DOHH2 (cell line): ENCODE results near the gene APOC3.

ENCODE experiments used
- EZH2phosphoT487 ChIP-seq: fragments of 200-600 bp; sonication (generic); IDR thresholded peaks from 2 replicates; pipeline ENCODE4 v1.6.1; 2017; ENCODE audit warnings: borderline replicate concordance, mild to moderate bottlenecking, antibody characterized with exemption, low read length, moderate library complexity, mixed read lengths
- TF ChIP-seq, protein P1 (sequence below): fragments of 200-600 bp; sonication (generic); IDR thresholded peaks from one replicate; pipeline ENCODE4 v1.5.1; 2014; ENCODE audit warnings: antibody characterized with exemption, mild to moderate bottlenecking, low read depth, low read length; ENCODE audit not compliant: poor library complexity, severe bottlenecking

GRCh38 chr11:116813170-116813569, 16.5 kb upstream of the APOC3 start:
- TF ChIP-seq, protein P1, sequence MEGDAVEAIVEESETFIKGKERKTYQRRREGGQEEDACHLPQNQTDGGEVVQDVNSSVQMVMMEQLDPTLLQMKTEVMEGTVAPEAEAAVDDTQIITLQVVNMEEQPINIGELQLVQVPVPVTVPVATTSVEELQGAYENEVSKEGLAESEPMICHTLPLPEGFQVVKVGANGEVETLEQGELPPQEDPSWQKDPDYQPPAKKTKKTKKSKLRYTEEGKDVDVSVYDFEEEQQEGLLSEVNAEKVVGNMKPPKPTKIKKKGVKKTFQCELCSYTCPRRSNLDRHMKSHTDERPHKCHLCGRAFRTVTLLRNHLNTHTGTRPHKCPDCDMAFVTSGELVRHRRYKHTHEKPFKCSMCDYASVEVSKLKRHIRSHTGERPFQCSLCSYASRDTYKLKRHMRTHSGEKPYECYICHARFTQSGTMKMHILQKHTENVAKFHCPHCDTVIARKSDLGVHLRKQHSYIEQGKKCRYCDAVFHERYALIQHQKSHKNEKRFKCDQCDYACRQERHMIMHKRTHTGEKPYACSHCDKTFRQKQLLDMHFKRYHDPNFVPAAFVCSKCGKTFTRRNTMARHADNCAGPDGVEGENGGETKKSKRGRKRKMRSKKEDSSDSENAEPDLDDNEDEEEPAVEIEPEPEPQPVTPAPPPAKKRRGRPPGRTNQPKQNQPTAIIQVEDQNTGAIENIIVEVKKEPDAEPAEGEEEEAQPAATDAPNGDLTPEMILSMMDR = no peak
- no peak for TF ChIP-seq EZH2phosphoT487
